Prostate gland (tissue), 2 donors: Measurements from ENCODE around the gene CCL14.

Experiments used
- POLR2A ChIP-seq: fragments of 450-650 bp; IDR thresholded peaks from one replicate; pipeline ENCODE4 v1.6.1; 2016; ENCODE audit warnings: antibody characterized with exemption, mild to moderate bottlenecking
- TF ChIP-seq, protein P1 (sequence below), 4 experiments: fragments of 200-600 bp in 2 of 4; fragments of 450-650 bp in 2 of 4; sonication (generic) in 2 of 4; IDR thresholded peaks; 1 replicate in 3 of 4; 2 replicates in 1 of 4; pipeline ENCODE4 v1.5.1; 2016 to 2019; ENCODE audit warnings: antibody characterized with exemption in 4 of 4, mild to moderate bottlenecking in 2 of 4, moderate library complexity in 2 of 4

DNA sequence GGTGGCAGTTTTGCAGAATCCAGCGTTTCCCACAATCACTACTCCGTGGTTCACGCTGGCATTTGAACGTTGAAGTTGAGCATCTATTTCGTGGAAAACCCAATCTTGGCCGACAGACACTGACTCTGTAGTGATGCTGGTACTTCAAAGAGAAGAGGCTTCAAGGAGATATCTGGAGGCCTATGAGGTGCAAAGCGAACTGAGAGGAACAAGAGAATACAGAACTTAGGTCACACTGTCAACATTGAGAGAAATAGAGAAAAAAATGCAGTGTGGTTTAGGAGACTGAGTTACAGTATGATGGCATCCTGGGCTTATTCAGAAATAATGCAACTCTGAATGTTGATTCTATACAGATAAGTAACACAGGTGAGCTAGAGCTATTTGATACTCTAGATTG is 21.3 kb downstream of the CCL14 start:
- TF ChIP-seq, protein P1, sequence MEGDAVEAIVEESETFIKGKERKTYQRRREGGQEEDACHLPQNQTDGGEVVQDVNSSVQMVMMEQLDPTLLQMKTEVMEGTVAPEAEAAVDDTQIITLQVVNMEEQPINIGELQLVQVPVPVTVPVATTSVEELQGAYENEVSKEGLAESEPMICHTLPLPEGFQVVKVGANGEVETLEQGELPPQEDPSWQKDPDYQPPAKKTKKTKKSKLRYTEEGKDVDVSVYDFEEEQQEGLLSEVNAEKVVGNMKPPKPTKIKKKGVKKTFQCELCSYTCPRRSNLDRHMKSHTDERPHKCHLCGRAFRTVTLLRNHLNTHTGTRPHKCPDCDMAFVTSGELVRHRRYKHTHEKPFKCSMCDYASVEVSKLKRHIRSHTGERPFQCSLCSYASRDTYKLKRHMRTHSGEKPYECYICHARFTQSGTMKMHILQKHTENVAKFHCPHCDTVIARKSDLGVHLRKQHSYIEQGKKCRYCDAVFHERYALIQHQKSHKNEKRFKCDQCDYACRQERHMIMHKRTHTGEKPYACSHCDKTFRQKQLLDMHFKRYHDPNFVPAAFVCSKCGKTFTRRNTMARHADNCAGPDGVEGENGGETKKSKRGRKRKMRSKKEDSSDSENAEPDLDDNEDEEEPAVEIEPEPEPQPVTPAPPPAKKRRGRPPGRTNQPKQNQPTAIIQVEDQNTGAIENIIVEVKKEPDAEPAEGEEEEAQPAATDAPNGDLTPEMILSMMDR (IDR thresholded peaks at IDR 0.05), result no peak
- TF ChIP-seq POLR2A, result no peak
